Stimulated activated CD8-positive, alpha-beta memory T cell treated with anti-CD3 and anti-CD28 coated beads, Interleukin-12 subunit alpha, Interleukin-12 subunit beta, amount 100 ng/mL, for 24 hours (primary cell): Measurements from ENCODE around the gene ARHGAP31.

Experiments
- DNase-seq: peaks from one replicate; pipeline ENCODE4 v3.0.0-alpha.2; 2020; ENCODE audit errors: extremely low read depth

Gene ARHGAP31

DNA sequence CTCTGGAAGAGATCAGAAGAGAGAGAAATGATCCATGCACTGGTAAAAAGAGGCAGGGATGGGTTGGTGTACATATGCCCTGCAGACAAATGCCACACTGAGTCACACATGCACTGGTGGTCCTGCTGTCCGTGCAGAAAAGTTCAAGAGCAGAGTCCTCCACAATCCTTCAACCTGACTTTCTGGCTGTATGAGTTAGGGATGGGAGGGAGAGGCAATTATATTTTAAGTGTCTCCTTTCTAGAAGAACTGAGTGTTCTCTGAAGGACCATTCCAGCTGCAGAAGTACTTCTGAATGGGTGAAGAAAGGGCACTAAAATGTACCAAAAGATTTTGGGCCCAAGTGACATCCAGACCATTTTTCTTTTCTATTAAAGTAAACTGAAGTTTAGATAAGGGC lies 142.8 kb downstream of the ARHGAP31 start:
- DNase-seq, result no peak

DNA sequence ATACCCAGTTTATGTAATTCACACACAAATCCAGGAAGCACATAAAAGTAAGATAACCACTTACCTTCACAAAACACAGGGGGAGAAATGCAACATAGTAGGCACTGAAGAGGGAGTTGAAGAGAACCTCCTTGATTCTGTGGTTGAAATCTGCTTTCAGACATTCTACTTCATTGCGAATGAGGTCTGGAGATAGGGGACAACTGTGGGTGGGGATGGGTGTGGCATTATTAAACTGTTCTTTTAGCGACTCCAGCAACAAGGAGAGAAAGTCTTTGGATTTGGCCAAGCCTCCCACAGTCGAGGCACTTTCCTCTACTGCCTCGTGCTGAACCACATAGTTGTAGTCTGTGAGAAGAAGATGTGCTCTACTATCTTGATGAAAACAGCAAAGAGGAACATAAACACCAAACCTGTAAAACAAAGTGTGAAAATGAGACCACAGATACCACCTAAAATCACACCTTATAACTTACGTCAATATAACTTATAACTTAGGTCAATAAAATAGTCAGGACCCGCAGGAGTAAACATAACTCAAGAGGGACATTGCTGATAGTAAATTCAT lies 143.6 kb downstream of the ARHGAP31 start:
- DNase-seq, result no peak

- DNase-seq, result no peak
Observed at GRCh38 chr3:119443179-119443578, 149.0 kb downstream of the ARHGAP31 start.

GRCh38 chr3:119444590-119444989 lies 150.4 kb downstream of the ARHGAP31 start:
- no peak for DNase-seq

DNA sequence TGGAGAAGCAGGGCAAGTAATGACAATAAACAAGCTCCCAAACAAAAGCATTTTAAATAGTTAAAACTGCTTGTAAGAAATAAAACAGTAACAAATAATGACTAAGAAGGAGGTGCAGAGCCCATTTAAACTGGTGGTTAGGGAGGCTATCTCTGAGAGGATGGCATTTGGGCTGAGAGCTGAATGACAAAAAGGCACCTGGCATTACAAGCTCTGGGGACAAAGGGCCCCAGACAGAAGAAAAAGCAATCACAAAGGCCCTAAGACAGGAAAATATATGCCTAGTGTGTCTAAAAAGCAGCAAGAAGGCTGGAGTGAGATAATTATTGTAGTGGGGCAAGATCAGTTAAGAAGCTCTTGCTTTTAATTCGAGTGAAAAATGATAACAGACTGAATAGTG lies 159.6 kb downstream of the ARHGAP31 start:
- no peak for DNase-seq

GRCh38 chr3:119456469-119456868 lies 162.3 kb downstream of the ARHGAP31 start:
- no peak for DNase-seq

- DNase-seq, result no peak
Observed at GRCh38 chr3:119457246-119457645, 163.1 kb downstream of the ARHGAP31 start.

DNA sequence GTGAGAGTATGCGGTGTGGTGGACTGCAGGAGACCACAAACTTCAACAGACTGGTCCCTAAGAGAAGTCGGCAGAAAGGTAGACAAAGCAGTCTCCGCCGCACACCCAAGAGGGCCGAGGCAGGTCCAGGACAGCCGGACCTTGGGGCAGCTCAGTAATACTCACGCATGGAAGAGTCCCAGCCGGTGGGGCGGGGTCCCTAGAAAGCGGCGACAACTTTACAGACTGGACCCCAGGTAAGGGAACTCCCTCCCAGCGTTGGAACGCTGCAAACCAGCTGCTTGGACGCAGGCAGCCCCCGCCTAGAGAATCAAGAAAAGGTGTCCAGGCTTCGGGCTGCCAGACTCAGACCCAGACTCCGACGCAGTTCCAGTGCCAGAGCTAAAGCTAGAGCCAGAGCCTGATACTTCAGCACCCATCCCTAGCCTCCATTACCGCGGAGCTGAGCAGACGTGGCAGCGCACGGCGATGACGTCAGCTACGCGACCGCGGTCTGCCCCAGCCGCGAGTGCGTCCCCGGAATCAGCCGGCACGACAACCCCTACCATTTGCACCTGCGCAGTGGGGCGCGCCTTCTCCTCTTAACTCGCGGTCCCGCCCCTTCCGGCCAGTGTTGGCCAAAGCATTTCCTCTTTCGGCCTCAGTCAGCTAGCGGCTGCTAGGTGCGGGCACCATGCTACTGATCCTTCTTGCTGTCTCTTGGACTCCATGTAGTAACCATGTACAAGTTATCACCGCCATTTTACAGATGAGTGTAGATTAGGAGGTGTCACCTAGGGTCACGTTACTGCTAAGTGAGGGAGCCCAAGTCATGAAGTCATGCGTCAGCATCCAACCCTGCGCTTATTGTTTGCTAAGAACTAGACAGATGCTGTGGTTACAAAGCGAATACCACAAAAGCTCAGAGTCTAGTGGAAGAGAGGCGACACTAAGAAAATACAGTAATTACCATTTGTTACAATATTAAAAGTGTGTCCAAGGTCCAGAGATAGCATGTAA lies 169.3 kb downstream of the ARHGAP31 start, which contains the start of gene TMEM39A:
Gene TMEM39A, minus strand, starts transcription at position 445 of the 999 bp plus-strand sequence. CDS start 1,541 bp downstream, outside the sequence.
- DNase-seq, result peak; percentile 98

DNA sequence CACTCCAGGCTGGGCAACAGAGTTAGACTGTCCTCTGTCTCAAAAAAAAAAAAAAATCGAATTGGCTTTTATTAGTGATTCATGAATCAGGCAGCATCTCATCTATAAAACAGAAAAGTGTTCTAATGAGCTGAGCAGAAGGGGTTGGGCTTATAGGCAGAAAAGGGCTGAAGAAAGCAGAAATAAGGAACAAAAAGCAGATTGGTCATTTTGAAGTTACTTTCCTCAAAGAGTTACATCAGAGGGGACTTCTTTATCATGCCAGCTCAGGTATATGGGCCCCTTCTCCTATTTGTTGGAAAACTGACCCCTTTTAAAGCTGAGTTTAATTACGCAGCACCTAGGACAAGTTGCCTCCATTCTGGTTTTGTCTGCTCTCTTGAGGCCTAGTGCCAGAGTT lies 173.9 kb downstream of the ARHGAP31 start:
- DNase-seq, result no peak

- no peak for DNase-seq
Observed at GRCh38 chr3:119469418-119470189, 175.4 kb downstream of the ARHGAP31 start.
